B cell (primary cell): ENCODE results near the gene ZNF570. TPM values are rescaled to one million over a fixed set of nuclear protein-coding genes. Genes with fewer than 3 reads are reported as not detected.

ENCODE experiments used
- ATAC-seq: fragments of 200-7000 bp; cut with Tn5 transposase; one replicate; pipeline ENCODE4 v1.10.0; 2021; ENCODE audit warnings: low read depth, mild to moderate bottlenecking, moderate number of reproducible peaks, moderate library complexity
- CTCF ChIA-PET: fragments of 350-600 bp; sonication (Branson Sonifier 250); formaldehyde crosslinking; loops from one replicate; lab custom pipeline; 2021; ENCODE audit warnings: antibody characterized with exemption, inconsistent platforms; lab: Charles Lee
- POLR2A ChIA-PET: fragments of 350-600 bp; sonication (Branson Sonifier 250); formaldehyde crosslinking; loops from one replicate; lab custom pipeline; 2021; ENCODE audit warnings: antibody characterized with exemption; lab: Charles Lee
- DNase-seq: peaks from one replicate; pipeline ENCODE4 v3.0.0; 2013
- H2AFZ ChIP-seq: 2 replicates; pipeline ENCODE4 v1.6.1; 2012; ENCODE audit warnings: mild to moderate bottlenecking, low read depth, low read length; ENCODE audit not compliant: insufficient read depth, poor library complexity, severe bottlenecking
- H3K27ac ChIP-seq, 2 donors: 1 replicate in 1 of 2; 2 replicates in 1 of 2; pipeline ENCODE4 v1.5.1; 2012 to 2013; ENCODE audit warnings: low read length in 2 of 2, mild to moderate bottlenecking in 2 of 2, moderate library complexity in 1 of 2
- H3K27me3 ChIP-seq, 4 experiments: fragments of 200-600 bp in 1 of 4; sonication (generic) in 1 of 4; replicated peaks in 1 of 4; 1 replicate in 2 of 4; 2 replicates in 2 of 4; pipeline versions ENCODE4 v1.6.1 to v1.7.0; 2013 to 2016; ENCODE audit warnings: low read length in 3 of 4, mild to moderate bottlenecking in 2 of 4, mixed read lengths in 1 of 4, moderate library complexity in 1 of 4; ENCODE audit not compliant: insufficient read depth in 4 of 4, control insufficient read depth in 3 of 4; ENCODE audit errors: control extremely low read depth in 1 of 4
- H3K36me3 ChIP-seq, 2 experiments: replicated peaks in 1 of 2; 1 replicate in 1 of 2; 2 replicates in 1 of 2; pipeline versions ENCODE4 v1.6.1 to v1.7.1; 2013; ENCODE audit warnings: low read length in 1 of 2; ENCODE audit not compliant: insufficient read depth in 2 of 2, control insufficient read depth in 1 of 2; ENCODE audit errors: control extremely low read depth in 1 of 2, extremely low read depth in 1 of 2
- H3K4me1 ChIP-seq, 2 donors: fragments of 200-600 bp in 1 of 2; sonication (generic) in 1 of 2; 1 replicate in 1 of 2; 2 replicates in 1 of 2; pipeline versions ENCODE4 v1.5.1 to v1.6.1; 2013 to 2017; ENCODE audit warnings: low read length in 2 of 2; ENCODE audit not compliant: control insufficient read depth in 2 of 2, insufficient read depth in 2 of 2
- H3K4me2 ChIP-seq: replicated peaks from 2 replicates; pipeline ENCODE3; 2012; ENCODE audit warnings: mild to moderate bottlenecking, low read depth, low read length; ENCODE audit not compliant: poor library complexity, severe bottlenecking
- H3K4me3 ChIP-seq, 5 experiments: fragments of 200-600 bp in 1 of 5; sonication (generic) in 1 of 5; 1 replicate in 3 of 5; 2 replicates in 2 of 5; pipeline versions ENCODE4 v1.5.1 to v1.7.0; 2011 to 2016; ENCODE audit warnings: low read length in 4 of 5, mild to moderate bottlenecking in 4 of 5, low read depth in 2 of 5, control low read depth in 1 of 5, moderate library complexity in 1 of 5; ENCODE audit not compliant: insufficient read depth in 1 of 5; ENCODE audit errors: control extremely low read depth in 1 of 5, extremely low read depth in 1 of 5
- H3K79me2 ChIP-seq: fragments of 200-600 bp; sonication (generic); one replicate; pipeline ENCODE4 v1.6.0; 2016; ENCODE audit warnings: low read length; ENCODE audit not compliant: control insufficient read depth, insufficient read depth
- H3K9ac ChIP-seq: fragments of 200-600 bp; sonication (generic); 2 replicates; pipeline ENCODE4 v1.6.1; 2017; ENCODE audit warnings: mild to moderate bottlenecking, low read length, moderate library complexity
- H3K9me3 ChIP-seq, 3 donors: one replicate each; pipeline versions ENCODE4 v1.6.1 to v1.7.1; 2013; ENCODE audit warnings: low read length in 2 of 3; ENCODE audit not compliant: control insufficient read depth in 2 of 3, insufficient read depth in 1 of 3; ENCODE audit errors: control extremely low read depth in 1 of 3
- H4K20me1 ChIP-seq: 2 replicates; pipeline ENCODE4 v1.6.0; 2012; ENCODE audit warnings: mild to moderate bottlenecking, low read length; ENCODE audit not compliant: insufficient read depth, control insufficient read depth, poor library complexity, severe bottlenecking
- H3K27ac Mint-ChIP-seq: one replicate; pipeline ENCODE4 v1.8.0; 2021; ENCODE audit warnings: mixed read lengths
- H3K27me3 Mint-ChIP-seq: one replicate; pipeline ENCODE4 v1.8.0; 2021; ENCODE audit warnings: mixed read lengths
- H3K4me1 Mint-ChIP-seq: one replicate; pipeline ENCODE4 v1.8.0; 2021; ENCODE audit warnings: mixed read lengths
- H3K4me3 Mint-ChIP-seq: one replicate; pipeline ENCODE4 v1.8.0; 2021; ENCODE audit warnings: mixed read lengths
- H3K9me3 Mint-ChIP-seq: one replicate; pipeline ENCODE4 v1.8.0; 2022; ENCODE audit warnings: mixed read lengths; ENCODE audit not compliant: insufficient read depth
- CTCF ChIP-seq: fragments of 200-600 bp; IDR thresholded peaks from one replicate; pipeline ENCODE4 v1.8.0; 2022; ENCODE audit warnings: antibody characterized with exemption, mild to moderate bottlenecking
- EZH2 ChIP-seq: IDR thresholded peaks from 2 replicates; pipeline ENCODE4 v1.6.1; 2012; ENCODE audit warnings: borderline replicate concordance, low read depth, mild to moderate bottlenecking, moderate library complexity, low read length; ENCODE audit not compliant: insufficient read depth, poor library complexity, severe bottlenecking
- WGBS: methylation state at CpG from one replicate; pipeline ENCODE4 v1.1.5; 2013; ENCODE audit warnings: missing lambda C conversion rate; ENCODE audit not compliant: insufficient coverage; 5-methylcytosine and 5-hydroxymethylcytosine counted together
- intact Hi-C: fragments of 100-400 bp; cut with micrococcal nuclease; formaldehyde crosslinking; loops from one replicate; pipeline ENCODE4 v1.10.0; 2022
- polyA plus RNA-seq: library from polyadenylated mRNA; depleted of rRNA; stranded (reverse); fragments of >200 nt; gene quantifications from 2 replicates; pipeline ENCODE4 v1.2.3, GENCODE V29; 2012
- total RNA-seq, 2 donors: library from RNA; stranded (reverse); fragments of 120-200 nt in 1 of 2; gene quantifications; 1 replicate in 1 of 2; 2 replicates in 1 of 2; pipeline versions ENCODE4 v1.2.3 to v1.2.4, GENCODE V29; 2013 to 2022

Gene ZNF570
- total and polyA plus RNA-seq, 2 donors (not counting 1 experiment from before 2014, with no cell fraction given), result 1.9 to 8.9 TPM

DNA sequence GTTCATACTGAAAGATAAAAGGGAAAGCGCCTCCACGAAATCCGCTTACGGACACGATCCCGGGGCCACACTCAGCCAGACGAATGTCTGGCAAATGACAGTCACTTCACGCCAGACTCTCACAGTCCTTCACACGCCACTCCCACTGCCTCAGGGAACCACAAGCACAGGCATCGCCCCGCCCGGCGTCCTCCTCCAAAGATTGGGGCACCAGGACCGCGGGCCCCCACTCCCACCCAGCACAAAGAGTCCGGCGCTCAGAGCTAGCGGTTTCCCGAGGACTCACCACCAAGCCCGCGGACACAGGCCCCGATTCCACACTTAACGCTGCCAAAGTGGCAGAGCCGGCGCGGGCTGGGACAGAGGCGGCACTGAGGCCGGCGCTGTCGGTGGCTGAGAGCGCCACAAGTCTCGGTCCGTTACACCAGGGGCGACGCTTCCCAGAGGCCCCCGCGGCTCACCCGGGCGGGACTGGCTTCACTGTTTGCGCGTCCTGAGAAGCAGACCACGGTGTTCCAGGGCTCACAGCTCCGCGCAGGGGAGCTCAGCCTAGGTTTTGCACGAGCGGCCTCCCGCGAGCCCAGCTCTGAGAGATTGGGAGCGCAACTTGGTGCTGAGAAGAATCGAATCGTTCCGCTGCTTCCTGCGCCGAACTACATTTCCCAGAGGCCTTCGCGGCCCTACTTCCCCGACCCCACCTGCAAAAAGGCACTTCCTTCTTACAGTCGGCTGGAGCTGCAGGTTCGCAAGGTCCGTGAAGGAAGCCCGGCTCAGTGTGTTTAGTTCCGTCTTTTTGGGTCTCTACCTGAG is 2.2 kb upstream of the ZNF570 start, which contains the start of gene ZNF569:
ZNF569 (minus strand) TSS at position 647 of the 810 bp plus-strand sequence. CDS start 22,523 bp downstream, outside the sequence.
- Histone ChIP-seq H3K4me2 (peak within 1 kb of the TSS; percentile 80), H3K36me3 (peaks cover 0 to 21% of the 10 kb centered on the region in 2 experiments), H3K79me2 (peaks cover 47% of the 10 kb centered on the region), H3K4me3 (peak within 1 kb of the TSS; percentile 80 to 98 (median 86)), H3K9me3 (peaks cover 3 to 18% (median 7%) of the 10 kb centered on the region in 3 donors), H3K27me3 (no peaks in the 10 kb centered on the region), H4K20me1 (no peaks in the 10 kb centered on the region), H3K27ac (peak within 1 kb of the TSS; percentile 77), H3K4me1 (peaks cover 14 to 32% of the 10 kb centered on the region in 2 donors), H3K9ac (peak within 1 kb of the TSS; percentile 72), H2AFZ (peak within 1 kb of the TSS; percentile 89)
- TF ChIP-seq CTCF, result no peak
- TF ChIP-seq EZH2, result no peak
- H3K4me3 Mint-ChIP-seq, result peak within 1 kb of the TSS; percentile 99
- POLR2A ChIA-PET, result interaction anchor here (0.6 to 3.0 kb wide), 6 partner anchors 39 to 1352 kb away, joined by 3 to 23 read pairs (median 5); partner anchors contain the start of genes POLR2I, TBCB, ZNF527 and ZNF540
- ATAC-seq (peak; percentile 69), DNase-seq (peak; percentile 95)
- under 1% methylated on average over 60 of the region's 62 CpGs for WGBS
- H3K4me1 Mint-ChIP-seq, result peaks cover 32% of the 10 kb centered on the region
- no peaks in the 10 kb centered on the region for H3K27me3 Mint-ChIP-seq
- H3K9me3 Mint-ChIP-seq, result peaks cover 2% of the 10 kb centered on the region
- CTCF ChIA-PET, result interaction anchor here (0.7 to 1.5 kb wide), 4 partner anchors 39 to 494 kb away, joined by 3 to 5 read pairs (median 4); partner anchors contain the start of genes ZNF527 and ZNF793
- intact Hi-C loops, result loop anchor here (1.0 to 5.0 kb wide), 13 partner anchors 96 to 1252 kb away; partner anchors contain the start of genes ZFP14, ZNF146, ZNF345 and ZNF420
- peak within 1 kb of the TSS; percentile 98 for H3K27ac Mint-ChIP-seq
